ENCODE results near the gene MLPH. TPM values are rescaled to one million over a fixed set of nuclear protein-coding genes. Genes with fewer than 3 reads are reported as not detected.
A peak's percentile ranks its signal among the peaks of the same experiment; 100 is the strongest.

MLPH gene
- total and polyA plus RNA-seq, 2 of the 13 experiments (the other 11 are each of a cell fraction or from before 2014, with no cell fraction given), result 0.12 TPM; not detected in 1

DNA sequence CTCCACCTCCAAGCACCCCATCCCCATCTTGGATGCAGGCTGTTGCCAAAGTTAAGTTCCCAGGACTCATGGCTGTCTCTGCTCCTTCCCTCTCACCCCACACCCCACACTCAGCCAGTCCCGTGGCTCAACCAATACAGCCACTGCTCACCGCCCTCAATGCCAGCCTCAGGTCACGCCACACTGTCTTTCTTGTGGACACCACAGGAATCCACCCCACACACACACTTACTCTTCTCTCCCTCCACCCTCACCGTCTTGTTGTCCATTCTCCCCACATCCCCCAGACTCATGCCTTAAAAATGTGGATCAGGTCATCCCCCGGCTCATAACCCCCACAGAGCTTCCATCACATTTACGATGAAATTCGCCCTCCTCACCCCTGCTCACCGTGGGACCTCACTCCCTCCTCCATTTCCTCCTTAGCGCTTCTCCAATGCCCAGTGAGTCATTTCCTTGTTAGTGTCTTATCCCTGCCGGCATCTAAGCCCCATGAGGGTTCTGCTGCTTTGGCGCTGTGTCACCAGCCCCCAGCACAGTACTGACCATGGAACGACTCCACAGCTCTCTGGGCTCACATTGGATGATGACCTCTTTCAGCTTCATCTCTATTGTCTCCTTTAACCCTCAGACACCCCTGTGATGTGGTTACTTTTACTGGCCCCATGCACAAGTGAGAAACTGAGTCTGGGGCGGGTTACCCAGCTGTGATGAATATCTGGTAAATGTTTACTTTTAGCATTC, 13.8 kb downstream of the MLPH start:
- H3K79me2 ChIP-seq (ENCODE audit: insufficient read depth, low read length), result no peaks in the 10 kb centered on the region
- no peak overlapping the region for H3K9ac ChIP-seq (ENCODE audit: insufficient read depth, low read depth, low read length)
- H4K20me1 ChIP-seq (ENCODE audit: insufficient read depth, low read length), result no peaks in the 10 kb centered on the region
- ChIA-PET CTCF (ENCODE audit: low intra/inter-chr PET ratio, low total read pairs) (no interaction called here), POLR2A (no interaction called here)
- peaks cover 5 to 46% of the 10 kb centered on the region in 2 experiments for H3K27me3 ChIP-seq (ENCODE audit: control insufficient read depth in 1 of 2, insufficient read depth in 2 of 2, low read length in 2 of 2)
- in situ Hi-C loops (cut with HindIII; ENCODE audit: extremely low pct_ligation_motif_present, low pct_unique_long_range_greater_than_20kb), result no loop called here
- no peaks in the 10 kb centered on the region for H3K9me3 ChIP-seq (ENCODE audit: low read length)
- H3K4me1 ChIP-seq (ENCODE audit: insufficient read depth, low read length), result peaks cover 19% of the 10 kb centered on the region
- H3K4me3 ChIP-seq (replicated peaks in 1 of 3; ENCODE audit: insufficient read depth in 1 of 3, low read depth in 2 of 3, low read length in 3 of 3), result no peak overlapping the region
- BruUV-seq (replicated peaks), result no TSS peak
- DNase-seq (ENCODE audit: low spot score) (no peak), ATAC-seq (no peak), FAIRE-seq (no peak)
- WGBS (ENCODE audit: low lambda C conversion rate), result 32% methylated on average over 13 of the region's 13 CpGs
- H3K27ac ChIP-seq (ENCODE audit: extremely low read length, insufficient read depth, low read length), result no peak overlapping the region
- H3K4me2 ChIP-seq (ENCODE audit: low read depth, low read length), result no peak overlapping the region
- intact Hi-C loops (cut with micrococcal nuclease; ENCODE audit: unreplicated experiment), result no loop called here
- no peak overlapping the region for H2AFZ ChIP-seq (ENCODE audit: low read length)
- TF ChIP-seq TSC22D2 (CRISPR knock-in tag; IDR thresholded peaks at IDR 0.05; ENCODE audit: borderline replicate concordance) (no peak), ZNF496 (CRISPR knock-in tag; IDR thresholded peaks at IDR 0.05; ENCODE audit: insufficient replicate concordance) (no peak), ZBTB33 (CRISPR knock-in tag; IDR thresholded peaks at IDR 0.05) (0 out of 2 replicates have a peak, but pooled peaks have one; percentile 10), XRCC5 (optimal IDR thresholded peaks at IDR 0.05; ENCODE audit: low read length) (peak; percentile 36)
- H3K36me3 ChIP-seq (replicated peaks in 1 of 2; ENCODE audit: control insufficient read depth in 1 of 2, insufficient read depth in 2 of 2, low read length in 2 of 2), result no peaks in the 10 kb centered on the region
